Activated T-helper 1 cell treated with anti-CD3 and anti-CD28 coated beads, Interleukin-12 subunit alpha, Interleukin-12 subunit beta, Interleukin-2, Interleukin-4 antibody, amounts not matched to agents 30 ng/mL and 10 ng/mL and 1 ng/mL, durations not matched to agents 14 hours and 24 hours and 36 hours (primary cell): ENCODE data around the gene SIN3B. TPM values are rescaled to one million over a fixed set of nuclear protein-coding genes. Genes with fewer than 3 reads are reported as not detected.

Experiments used
- DNase-seq: peaks from one replicate; pipeline ENCODE4 v3.0.0; 2021; ENCODE audit warnings: low spot score
- H3K27ac Mint-ChIP-seq: one replicate; pipeline ENCODE4 v1.8.0; 2021; ENCODE audit warnings: mild to moderate bottlenecking, mixed read lengths
- H3K27me3 Mint-ChIP-seq: one replicate; pipeline ENCODE4 v1.8.0; 2022; ENCODE audit warnings: mild to moderate bottlenecking, moderate library complexity, mixed read lengths; ENCODE audit not compliant: insufficient read depth
- H3K36me3 Mint-ChIP-seq: one replicate; pipeline ENCODE4 v1.8.0; 2021; ENCODE audit warnings: low read depth, mixed read lengths
- H3K4me1 Mint-ChIP-seq: one replicate; pipeline ENCODE4 v1.8.0; 2021; ENCODE audit warnings: low read depth, mixed read lengths
- H3K4me3 Mint-ChIP-seq: one replicate; pipeline ENCODE4 v1.8.0; 2021; ENCODE audit warnings: mild to moderate bottlenecking, moderate library complexity, mixed read lengths
- H3K9me3 Mint-ChIP-seq: one replicate; pipeline ENCODE4 v1.8.0; 2021; ENCODE audit warnings: mixed read lengths
- intact Hi-C: fragments of 100-400 bp; cut with micrococcal nuclease; formaldehyde crosslinking; loops from one replicate; pipeline ENCODE4 v1.15.1; 2024
- total RNA-seq: library from RNA; stranded (reverse); gene quantifications from 2 replicates; pipeline ENCODE4 v1.2.3, GENCODE V29; 2022

SIN3B gene
- total RNA-seq, 1 donor from 2014 or later, result 45.1 TPM

GRCh38 chr19:16889883-16890460, 60.8 kb downstream of the SIN3B start:
- no peaks in the 10 kb centered on the region for H3K4me1 Mint-ChIP-seq
- H3K27me3 Mint-ChIP-seq, result peaks cover 6% of the 10 kb centered on the region
- no peaks in the 10 kb centered on the region for H3K36me3 Mint-ChIP-seq
- no peak overlapping the region for H3K4me3 Mint-ChIP-seq
- no peak overlapping the region for H3K27ac Mint-ChIP-seq
- intact Hi-C loops, result no loop called here
- H3K9me3 Mint-ChIP-seq, result no peaks in the 10 kb centered on the region
- no peak for DNase-seq

DNA sequence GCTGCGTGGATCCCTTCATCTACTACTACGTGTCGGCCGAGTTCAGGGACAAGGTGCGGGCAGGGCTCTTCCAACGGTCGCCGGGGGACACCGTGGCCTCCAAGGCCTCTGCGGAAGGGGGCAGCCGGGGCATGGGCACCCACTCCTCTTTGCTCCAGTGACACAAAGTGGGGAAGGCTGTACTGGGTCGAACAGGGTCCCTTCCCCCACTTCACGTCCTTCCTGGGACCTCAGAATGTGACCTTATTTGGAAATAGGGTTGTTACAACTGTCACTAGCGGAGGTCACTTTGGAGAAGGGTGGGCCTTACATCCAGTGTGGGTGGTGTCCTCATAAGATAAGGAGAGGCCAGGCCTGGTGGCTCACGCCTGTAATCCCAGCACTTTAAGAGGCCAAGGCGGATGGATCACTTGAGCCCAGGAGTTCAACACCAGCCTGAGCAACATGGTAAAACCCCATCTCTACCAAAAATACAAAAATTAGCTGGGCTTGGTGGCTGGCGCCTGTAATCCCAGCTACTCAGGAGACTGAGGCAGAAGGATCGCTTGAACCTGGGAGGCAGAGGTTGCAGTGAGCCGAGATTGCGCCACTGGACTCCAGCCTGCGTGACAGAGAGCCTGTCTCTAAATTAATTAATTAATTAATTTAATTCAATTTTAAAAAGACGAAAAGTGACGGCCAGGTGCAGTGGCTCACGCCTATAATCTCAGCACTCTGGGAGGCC, 61.4 kb downstream of the SIN3B start:
- no peak overlapping the region for H3K4me3 Mint-ChIP-seq

DNA sequence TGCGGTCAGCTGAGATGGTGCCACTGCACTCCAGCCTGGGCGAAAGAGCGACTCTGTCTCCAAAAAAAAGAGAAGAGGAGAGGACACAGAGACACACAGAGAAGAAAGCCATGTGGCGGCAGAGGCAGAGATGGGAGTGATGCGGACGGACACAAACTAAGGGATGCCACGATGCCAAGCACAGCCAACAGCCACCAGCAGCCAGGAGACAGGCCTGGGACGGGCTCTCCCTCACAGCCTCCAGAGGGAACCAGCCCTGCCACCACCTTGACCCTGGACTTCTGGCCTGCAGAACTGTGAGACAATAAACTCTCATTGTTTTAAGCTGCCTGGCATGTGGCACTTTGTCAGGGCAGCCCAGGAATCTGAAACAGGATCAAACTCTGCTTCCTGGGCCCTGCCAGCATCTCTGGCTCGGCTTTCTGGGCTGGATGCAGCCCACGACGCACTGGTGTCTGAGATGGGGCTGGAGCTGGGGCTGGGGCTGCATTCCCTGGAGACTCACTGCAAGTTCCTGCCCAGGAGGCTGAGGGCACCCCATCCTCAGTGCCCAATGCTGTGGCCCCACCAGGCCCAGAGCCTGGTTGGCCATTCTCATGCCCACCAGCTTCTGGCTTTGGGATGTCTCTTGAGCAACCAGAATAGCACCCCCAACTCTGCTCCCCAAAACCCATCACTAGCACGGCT, 62.6 kb downstream of the SIN3B start:
- Mint-ChIP-seq H3K27me3 (peaks cover 13% of the 10 kb centered on the region), H3K27ac (no peak overlapping the region), H3K9me3 (no peaks in the 10 kb centered on the region), H3K36me3 (no peaks in the 10 kb centered on the region), H3K4me1 (no peaks in the 10 kb centered on the region), H3K4me3 (no peak overlapping the region)
- intact Hi-C loops, result no loop called here
- DNase-seq, result no peak

More for the DNA sequence above, 61.4 kb downstream of the SIN3B start:
- H3K27ac Mint-ChIP-seq, result no peak overlapping the region
- no peaks in the 10 kb centered on the region for H3K9me3 Mint-ChIP-seq
- no peaks in the 10 kb centered on the region for H3K4me1 Mint-ChIP-seq
- peaks cover 11% of the 10 kb centered on the region for H3K27me3 Mint-ChIP-seq
- DNase-seq, result no peak
- no peaks in the 10 kb centered on the region for H3K36me3 Mint-ChIP-seq
- intact Hi-C loops, result no loop called here

DNA sequence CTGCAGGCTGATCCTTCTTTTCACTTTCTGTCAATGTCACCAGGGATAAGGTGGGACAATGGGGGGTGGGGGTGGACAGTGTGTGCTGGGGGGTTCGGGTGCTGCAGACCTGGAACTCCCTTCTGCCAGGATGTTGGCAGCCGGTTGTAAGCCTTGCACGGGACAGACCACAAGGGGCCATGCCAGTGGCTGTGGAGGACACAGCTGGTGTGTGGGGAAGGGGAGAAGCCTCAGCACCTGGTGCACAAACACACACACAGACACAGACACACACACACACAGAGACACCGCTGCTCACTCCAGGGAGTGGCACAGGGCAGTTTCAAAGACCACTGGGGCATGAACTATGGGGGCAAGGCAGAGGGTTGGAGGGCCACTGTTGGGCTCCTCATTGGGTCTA, 63.2 kb downstream of the SIN3B start:
- no peaks in the 10 kb centered on the region for H3K9me3 Mint-ChIP-seq
- H3K4me1 Mint-ChIP-seq, result no peaks in the 10 kb centered on the region
- H3K27ac Mint-ChIP-seq, result no peak overlapping the region
- no peak for DNase-seq
- peaks cover 15% of the 10 kb centered on the region for H3K27me3 Mint-ChIP-seq
- intact Hi-C loops, result no loop called here
- no peaks in the 10 kb centered on the region for H3K36me3 Mint-ChIP-seq
- H3K4me3 Mint-ChIP-seq, result no peak overlapping the region

DNA sequence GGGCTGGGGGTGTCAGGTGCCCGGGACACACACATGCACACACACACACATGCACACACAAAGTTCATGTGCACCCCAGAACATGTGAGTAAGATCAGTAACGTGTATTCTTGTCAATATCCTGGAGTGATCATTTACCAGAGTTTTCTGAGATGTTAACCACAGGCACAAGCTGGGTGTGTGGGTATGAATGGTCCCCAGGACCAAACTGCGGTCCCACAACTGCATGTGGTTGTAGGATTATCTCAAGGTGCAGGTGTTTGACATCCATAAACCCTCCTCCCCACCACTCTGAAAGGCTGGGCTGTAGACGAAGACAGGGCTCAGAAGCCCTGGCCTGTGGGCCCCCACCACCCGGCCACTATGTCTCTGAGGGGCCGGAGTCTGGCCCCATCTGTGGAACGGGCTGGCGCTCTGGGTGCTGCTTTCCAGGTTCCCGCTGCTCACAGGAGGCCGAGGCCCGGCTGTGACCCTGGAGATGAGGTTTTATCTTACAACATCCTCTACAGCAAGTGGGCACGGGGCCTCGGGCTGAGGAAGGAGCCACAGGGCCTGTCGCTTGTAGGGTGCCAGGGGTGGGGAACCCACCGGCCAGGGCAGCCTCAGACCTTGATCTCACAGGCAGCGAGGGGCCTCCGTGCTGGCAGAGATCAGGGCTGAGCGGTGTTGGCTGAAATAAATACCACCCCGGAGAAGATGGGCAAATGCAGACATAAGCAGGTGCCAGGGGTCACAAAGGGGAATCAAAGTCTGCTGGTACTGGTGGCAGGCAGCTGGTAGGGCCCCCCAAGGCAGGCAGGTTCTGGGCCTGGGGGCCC, 63.9 kb downstream of the SIN3B start:
- no peak overlapping the region for H3K27ac Mint-ChIP-seq
- peaks cover 15% of the 10 kb centered on the region for H3K27me3 Mint-ChIP-seq
- intact Hi-C loops, result no loop called here
- no peak for DNase-seq
- H3K9me3 Mint-ChIP-seq, result no peaks in the 10 kb centered on the region
- H3K4me3 Mint-ChIP-seq, result no peak overlapping the region
- H3K4me1 Mint-ChIP-seq, result peaks cover under 1% of the 10 kb centered on the region
- H3K36me3 Mint-ChIP-seq, result no peaks in the 10 kb centered on the region

DNA sequence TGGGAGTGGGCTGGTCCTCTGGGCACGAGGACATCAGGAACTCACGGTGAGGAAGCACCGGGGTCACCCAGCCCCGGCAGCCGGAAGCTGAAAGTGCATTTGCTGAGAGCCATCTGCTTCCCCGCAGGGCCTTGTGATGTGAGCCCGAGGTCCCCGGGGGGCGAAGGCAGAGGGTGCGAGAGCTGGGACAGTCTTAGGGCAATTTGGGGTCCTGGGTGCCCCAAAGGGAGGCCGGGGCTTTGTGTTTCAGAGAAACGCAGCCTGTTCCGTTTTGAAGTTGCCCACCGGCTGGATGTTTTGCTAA, 64.4 kb downstream of the SIN3B start:
- H3K4me1 Mint-ChIP-seq, result peaks cover 6% of the 10 kb centered on the region
- DNase-seq, result no peak
- H3K27ac Mint-ChIP-seq, result no peak overlapping the region
- intact Hi-C loops, result no loop called here
- H3K9me3 Mint-ChIP-seq, result no peaks in the 10 kb centered on the region
- H3K27me3 Mint-ChIP-seq, result peaks cover 19% of the 10 kb centered on the region
- no peak overlapping the region for H3K4me3 Mint-ChIP-seq
- H3K36me3 Mint-ChIP-seq, result no peaks in the 10 kb centered on the region

DNA sequence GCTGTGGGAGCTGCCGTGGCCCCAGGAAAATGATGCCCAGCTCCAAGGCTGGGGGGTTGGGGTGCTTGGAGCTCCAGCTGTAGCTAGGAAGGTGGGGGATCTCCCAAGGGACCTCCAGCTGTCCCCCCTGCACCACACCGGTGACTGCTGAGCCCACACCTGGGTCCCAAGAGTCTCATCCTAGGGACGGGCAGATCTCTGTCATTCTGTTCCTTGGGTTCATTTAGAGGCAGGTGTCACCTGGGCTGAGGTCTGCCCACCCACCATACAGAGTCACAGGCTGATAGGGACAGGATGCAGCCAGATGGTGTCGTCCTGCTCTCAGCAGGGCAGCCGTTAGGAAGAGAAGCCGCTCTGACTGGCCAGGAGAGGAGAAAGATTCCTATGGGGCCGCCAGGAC, 64.9 kb downstream of the SIN3B start:
- H3K27me3 Mint-ChIP-seq, result peaks cover 21% of the 10 kb centered on the region
- H3K36me3 Mint-ChIP-seq, result no peaks in the 10 kb centered on the region
- H3K4me3 Mint-ChIP-seq, result no peak overlapping the region
- H3K27ac Mint-ChIP-seq, result no peak overlapping the region
- DNase-seq, result no peak
- H3K9me3 Mint-ChIP-seq, result no peaks in the 10 kb centered on the region
- intact Hi-C loops, result no loop called here
- peaks cover 9% of the 10 kb centered on the region for H3K4me1 Mint-ChIP-seq

- H3K27me3 Mint-ChIP-seq, result peaks cover 21% of the 10 kb centered on the region
- peak overlapping the region; percentile 1 for H3K27ac Mint-ChIP-seq
- peaks cover 17% of the 10 kb centered on the region for H3K4me1 Mint-ChIP-seq
- peak overlapping the region; percentile 49 for H3K4me3 Mint-ChIP-seq
- intact Hi-C loops, result loop anchor here (5.0 kb wide), 1 partner anchor 268 kb away; the partner anchor contains the start of gene MED26
- no peaks in the 10 kb centered on the region for H3K9me3 Mint-ChIP-seq
- no peaks in the 10 kb centered on the region for H3K36me3 Mint-ChIP-seq
- no peak for DNase-seq
These were observed 66.4 kb downstream of the SIN3B start for GRCh38 chr19:16895467-16896145.

DNA sequence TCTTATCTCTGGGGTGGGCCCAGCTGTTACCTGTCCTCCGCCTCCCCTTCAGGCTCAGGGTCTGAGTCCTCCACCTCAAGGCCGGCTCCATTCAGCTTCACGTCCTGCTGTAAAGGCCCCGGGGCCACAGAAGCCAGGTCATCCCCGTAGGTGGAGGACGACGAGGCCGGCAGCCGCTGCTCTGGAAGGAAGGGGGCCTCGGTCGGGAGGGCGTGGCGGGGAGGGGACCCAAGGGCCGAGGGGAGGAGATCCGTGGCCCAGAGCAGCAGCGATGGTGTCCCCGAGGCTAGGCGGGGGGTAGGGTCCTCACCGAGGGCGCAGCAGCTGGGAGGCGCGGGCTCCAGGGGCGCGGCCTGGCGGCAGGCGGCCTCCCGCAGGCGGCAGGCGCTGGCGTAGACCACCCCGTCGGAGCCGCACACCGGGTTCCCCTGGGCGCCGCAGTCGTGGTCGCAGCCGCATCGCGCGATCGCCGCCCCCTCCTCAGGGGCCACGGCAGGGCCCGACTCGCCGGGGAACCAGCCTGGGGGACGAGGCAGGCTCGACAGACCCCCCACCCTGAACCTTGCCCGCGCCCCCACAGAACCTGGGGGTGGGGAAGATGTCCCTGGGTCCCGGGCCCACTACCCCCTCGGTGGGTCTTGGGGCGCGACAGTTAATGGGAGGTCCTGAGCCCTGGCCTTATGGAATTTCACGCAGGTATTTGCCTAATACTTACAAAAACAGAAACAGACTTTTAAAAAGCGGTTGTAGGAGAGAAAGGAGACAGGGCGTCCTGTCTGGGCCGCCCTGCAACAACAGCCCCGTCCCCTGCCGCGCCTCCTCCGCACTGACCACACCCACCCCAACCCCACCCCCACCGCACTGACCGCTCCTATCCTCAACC, 67.2 kb downstream of the SIN3B start:
- peaks cover 21% of the 10 kb centered on the region for H3K27me3 Mint-ChIP-seq
- intact Hi-C loops, result loop anchor here (1.0 to 5.0 kb wide), 3 partner anchors 67 to 269 kb away; partner anchors contain the start of genes MED26 and SIN3B
- peak overlapping the region; percentile 64 for H3K4me3 Mint-ChIP-seq
- no peaks in the 10 kb centered on the region for H3K36me3 Mint-ChIP-seq
- H3K4me1 Mint-ChIP-seq, result peaks cover 17% of the 10 kb centered on the region
- no peaks in the 10 kb centered on the region for H3K9me3 Mint-ChIP-seq
- H3K27ac Mint-ChIP-seq, result peak overlapping the region; percentile 55
- no peak for DNase-seq

DNA sequence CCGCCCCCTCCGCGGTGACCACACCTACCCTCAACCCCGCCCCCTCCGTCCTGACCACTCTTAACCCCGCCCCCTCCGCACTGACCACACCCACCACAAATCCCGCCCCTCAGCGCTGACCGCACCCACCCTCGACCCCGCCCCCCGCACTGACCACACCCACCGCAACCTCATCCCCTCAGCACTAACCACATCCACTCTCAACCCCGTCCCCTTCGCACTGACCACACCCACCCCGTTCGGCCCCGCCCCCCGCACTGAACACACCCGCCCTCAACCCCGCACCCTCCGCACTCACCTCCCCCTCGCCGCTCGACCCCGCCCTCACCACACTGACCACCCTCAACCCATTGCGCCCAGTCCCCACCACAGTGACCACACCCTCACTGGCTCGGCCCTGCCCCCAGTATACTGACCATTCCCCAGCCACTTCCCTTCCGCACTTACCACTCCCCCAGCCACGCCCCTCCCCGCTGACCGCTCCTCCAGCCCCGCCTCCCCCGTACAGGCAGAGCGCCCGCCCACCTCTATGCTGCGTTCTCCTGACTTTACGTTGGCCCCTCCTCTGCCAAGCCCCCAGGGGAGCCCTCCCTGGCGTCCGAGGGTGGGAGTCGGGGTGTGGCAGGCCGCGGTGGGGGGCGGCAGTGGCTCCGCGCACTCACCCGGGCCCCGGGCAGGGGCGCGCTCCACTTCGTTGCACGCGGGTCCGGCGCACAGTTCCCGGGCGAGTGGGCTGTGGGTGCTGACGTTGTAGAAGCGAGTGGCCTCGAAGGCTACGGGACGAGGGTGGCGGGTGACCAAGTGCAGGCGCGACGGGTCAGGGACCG, 68.0 kb downstream of the SIN3B start:
- Mint-ChIP-seq H3K4me1 (peaks cover 17% of the 10 kb centered on the region), H3K36me3 (no peaks in the 10 kb centered on the region), H3K4me3 (peak overlapping the region; percentile 73), H3K27ac (peak overlapping the region; percentile 55), H3K27me3 (peaks cover 23% of the 10 kb centered on the region), H3K9me3 (no peaks in the 10 kb centered on the region)
- peak; percentile 55 for DNase-seq
- intact Hi-C loops, result loop anchor here (1.0 to 5.0 kb wide), 3 partner anchors 68 to 270 kb away; partner anchors contain the start of genes MED26 and SIN3B

GRCh38 chr19:16897856-16898161, 68.6 kb downstream of the SIN3B start:
- no peak for DNase-seq
- no peaks in the 10 kb centered on the region for H3K36me3 Mint-ChIP-seq
- peak overlapping the region; percentile 69 for H3K4me3 Mint-ChIP-seq
- H3K9me3 Mint-ChIP-seq, result no peaks in the 10 kb centered on the region
- H3K27me3 Mint-ChIP-seq, result peaks cover 21% of the 10 kb centered on the region
- H3K4me1 Mint-ChIP-seq, result peaks cover 17% of the 10 kb centered on the region
- intact Hi-C loops, result loop anchor here (1.0 to 5.0 kb wide), 4 partner anchors 69 to 271 kb away; partner anchors contain the start of genes MED26 and SIN3B
- H3K27ac Mint-ChIP-seq, result peak overlapping the region; percentile 61
